HG02970 (cell line): ENCODE measurements around the gene M1AP.

Source experiments
- ATAC-seq: cut with Tn5 transposase; IDR thresholded peaks from one replicate; pipeline ENCODE4 v1.9.1; 2021; ENCODE audit warnings: mild to moderate bottlenecking, moderate library complexity, moderate number of reproducible peaks; ENCODE audit not compliant: unreplicated experiment, low FRiP score

Gene M1AP, protein sequence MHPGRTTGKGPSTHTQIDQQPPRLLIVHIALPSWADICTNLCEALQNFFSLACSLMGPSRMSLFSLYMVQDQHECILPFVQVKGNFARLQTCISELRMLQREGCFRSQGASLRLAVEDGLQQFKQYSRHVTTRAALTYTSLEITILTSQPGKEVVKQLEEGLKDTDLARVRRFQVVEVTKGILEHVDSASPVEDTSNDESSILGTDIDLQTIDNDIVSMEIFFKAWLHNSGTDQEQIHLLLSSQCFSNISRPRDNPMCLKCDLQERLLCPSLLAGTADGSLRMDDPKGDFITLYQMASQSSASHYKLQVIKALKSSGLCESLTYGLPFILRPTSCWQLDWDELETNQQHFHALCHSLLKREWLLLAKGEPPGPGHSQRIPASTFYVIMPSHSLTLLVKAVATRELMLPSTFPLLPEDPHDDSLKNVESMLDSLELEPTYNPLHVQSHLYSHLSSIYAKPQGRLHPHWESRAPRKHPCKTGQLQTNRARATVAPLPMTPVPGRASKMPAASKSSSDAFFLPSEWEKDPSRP

DNA sequence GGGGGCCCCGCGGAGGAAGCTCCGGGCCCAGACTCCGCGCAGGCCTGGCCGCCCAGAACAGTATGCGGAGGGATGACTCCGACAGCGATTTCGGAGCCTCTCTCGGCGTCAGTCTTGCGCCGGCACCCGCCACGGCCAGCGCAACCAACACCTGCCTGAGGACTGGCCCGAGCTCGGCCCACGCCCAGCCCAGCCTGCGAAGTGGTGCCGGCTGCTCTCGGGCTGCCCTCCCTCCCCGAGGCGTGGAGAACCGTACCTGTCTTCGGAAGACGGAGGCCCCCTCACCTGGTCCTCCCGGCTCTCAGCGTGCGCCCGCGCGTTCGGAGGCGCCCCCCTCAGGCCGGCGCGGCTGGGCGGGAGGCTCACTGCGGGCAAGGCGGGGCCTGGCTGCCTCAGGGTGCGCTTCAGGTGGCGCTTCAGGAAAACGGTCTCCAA, at the start of gene M1AP:
Gene M1AP (minus strand): TSS at position 322 of the 435 bp plus-strand sequence. CDS start 8,055 bp downstream, outside the sequence.
- no peak for ATAC-seq

DNA sequence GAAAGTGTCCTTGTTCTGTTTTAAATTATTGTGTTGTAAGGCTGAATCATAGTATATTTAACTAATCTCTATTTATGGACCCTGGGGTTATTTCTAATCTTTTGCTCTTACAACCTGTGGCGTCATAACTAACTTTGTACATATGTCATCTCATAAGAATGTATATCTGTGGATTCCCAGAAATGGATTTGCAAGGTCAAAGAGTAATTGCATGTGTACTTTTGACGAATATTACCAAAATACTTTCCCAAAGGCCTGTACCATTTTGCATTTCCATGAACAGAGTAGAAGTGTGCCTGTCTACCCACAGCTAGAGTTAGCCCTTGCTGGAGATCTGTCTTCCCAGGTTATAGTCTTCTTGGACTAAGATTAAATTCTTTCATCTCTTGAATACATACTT, 48.7 kb upstream of the M1AP start:
- no peak for ATAC-seq

DNA sequence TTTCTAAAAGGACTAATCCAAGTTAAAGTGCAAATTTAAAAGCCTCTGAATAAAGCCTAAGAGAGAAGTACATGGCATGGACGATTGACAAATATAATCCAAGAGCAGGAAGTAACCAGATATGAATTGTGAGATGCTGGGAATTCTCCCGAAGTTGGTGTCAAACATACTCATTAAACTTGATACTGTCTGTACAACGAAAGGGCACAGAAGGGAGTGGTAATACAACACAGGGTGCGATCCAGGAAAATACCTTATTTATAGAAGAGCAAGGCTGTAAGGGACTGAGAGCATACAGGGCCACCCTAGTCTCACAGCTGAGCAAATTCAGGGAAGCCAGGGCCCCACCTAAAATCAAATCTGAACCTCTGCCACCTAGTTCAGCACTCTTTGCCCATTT, 47.5 kb upstream of the M1AP start:
- ATAC-seq: no peak

DNA sequence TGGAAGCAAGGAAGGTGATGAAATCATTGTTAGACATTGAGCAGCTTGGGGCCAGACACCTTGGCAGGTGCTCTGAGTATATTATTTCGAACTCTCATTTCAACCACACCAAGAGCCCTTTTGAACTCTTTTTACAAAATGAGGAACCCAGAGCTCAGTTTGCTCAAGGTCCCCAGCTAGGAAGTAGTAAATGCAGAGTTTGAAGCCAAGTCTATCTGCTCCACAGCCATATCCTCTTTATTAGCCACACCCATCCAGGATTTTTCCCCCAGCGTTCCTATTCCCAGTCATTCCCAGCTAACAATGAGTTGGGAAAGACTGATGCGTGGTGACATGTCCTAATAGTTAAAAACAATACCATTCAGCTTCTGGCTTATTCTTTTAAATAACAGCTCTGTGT, 46.2 kb upstream of the M1AP start:
- no peak for ATAC-seq

DNA sequence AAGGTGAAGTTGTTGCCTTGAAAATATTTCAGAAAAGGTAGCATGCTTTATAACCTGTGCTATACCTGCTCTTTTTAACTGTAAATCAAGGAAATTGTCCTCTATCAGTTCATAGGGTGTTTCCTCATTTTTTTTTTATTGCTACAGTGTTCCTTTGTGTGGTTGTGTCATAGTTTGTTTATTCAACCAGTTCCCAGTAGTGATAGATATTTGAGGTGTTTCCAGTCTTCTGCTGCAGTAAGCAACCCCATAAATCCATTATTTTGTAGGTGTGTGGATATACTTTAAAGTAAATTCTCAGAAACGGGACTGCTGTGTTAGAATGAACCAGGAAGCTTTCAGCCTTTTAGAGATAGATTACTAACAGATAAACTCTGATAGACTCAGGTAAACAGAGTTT, 45.5 kb upstream of the M1AP start:
- ATAC-seq: no peak

DNA sequence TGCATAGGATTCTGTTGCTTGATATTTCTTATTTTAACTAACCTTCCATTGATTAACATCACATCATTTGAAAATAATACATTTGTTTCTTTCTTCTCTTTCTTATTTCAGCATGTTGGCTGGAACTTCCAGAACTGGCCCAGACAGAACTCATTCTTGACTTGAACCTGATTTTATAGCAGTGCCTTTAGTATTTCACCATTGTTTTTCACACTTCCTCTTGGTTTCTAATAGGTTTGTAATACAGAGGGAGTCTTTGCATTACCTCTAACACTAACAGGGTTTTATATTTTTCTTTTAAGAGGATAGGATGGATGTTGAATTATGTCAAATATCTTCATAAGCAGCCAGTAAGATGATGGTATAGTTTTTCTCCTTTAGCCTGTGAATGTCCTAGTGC, 45.1 kb upstream of the M1AP start:
- no peak for ATAC-seq

DNA sequence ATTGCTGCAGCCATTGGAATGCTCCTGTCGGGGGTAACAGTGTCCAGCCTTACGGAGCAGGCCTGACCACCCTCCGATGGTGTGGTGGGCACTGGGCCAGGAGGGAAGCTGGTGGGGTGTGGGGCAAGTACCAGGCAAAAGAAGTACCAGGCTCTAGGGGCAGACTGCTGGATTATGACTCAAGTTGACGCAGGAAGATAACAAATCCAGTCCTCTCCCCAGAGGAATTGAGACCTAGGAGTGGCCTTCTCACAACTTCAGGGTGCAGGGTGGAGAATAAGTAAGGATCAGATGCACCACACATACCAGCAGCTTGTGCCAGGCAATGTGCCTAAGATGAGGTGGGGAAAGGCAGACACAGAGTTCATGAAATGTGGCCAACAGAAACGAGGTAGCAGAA, 43.8 kb upstream of the M1AP start:
- ATAC-seq: no peak

DNA sequence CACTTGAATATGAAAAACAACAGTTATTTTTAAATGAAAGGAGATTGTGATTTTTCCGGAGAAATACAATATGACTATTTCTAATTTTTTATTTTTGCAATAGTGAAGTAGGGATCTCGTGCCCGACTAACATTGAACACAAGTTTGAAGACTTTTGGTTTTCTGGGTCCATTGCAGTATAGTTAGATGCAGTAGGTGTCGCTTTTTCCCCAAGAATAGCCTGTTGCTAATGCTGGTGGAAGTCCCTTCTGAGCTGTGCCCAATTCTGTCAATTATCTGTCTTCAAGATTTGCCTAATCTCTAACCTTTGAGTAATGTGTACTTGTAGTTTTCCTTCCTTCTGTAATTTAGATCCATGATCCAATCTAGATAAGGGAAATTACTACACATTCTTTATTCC, 42.4 kb upstream of the M1AP start:
- no peak for ATAC-seq

DNA sequence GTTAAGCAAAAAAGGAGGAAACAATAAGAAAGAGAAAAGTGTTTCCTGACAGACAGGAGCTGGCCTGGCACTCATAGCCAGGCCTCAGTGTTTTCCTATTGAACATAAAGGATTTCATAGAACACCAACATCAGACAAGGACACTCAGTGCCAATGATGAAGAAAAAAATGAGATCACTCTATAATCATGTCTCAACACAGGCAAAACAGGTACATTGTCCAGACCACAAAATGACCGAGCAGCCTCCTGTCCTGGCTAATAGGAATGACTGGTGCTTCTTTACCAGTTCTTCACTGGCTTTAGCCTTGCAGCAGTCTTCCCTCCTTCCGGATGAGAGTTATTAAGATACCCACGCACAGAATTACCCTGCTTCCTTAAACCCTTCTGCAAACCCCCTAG, 41.5 kb upstream of the M1AP start:
- no peak for ATAC-seq

DNA sequence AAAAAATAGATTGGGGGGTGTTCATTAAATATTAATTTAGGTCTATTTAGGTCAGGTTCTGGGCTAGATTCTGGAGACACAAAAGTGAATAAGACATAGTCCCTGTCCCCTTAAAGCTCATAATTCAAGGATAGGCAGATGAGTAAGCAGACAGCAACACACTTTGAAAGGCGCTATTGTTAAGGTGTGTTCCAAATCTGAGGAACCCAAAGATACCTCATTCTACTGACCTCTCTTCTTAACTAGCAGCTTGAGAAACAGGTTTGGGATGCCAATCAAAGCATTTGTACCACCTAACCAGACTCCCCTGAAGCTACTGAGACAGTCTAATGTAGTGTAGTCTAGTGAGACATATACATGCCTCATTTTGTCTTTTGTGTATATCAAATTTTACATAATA, 40.8 kb upstream of the M1AP start:
- no peak for ATAC-seq

DNA sequence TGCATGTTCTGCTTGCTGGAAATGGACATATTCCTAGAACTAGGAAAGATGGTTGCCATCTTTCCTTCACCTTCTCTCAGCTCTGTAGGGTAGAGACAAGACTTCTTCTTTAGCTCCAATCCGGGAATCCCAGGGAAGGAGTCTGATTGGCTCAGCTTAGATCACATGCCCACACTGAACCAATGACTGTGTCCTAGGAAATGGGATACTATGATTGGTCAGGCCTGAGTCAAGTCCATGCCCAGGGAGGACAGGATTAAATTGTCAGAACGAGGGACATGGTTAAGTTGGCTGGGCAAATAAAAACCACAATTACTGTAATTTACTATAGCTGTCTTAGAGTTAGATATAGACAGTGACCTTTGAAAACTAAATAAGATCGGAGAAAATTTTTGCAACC, 37.3 kb upstream of the M1AP start:
- no peak for ATAC-seq

DNA sequence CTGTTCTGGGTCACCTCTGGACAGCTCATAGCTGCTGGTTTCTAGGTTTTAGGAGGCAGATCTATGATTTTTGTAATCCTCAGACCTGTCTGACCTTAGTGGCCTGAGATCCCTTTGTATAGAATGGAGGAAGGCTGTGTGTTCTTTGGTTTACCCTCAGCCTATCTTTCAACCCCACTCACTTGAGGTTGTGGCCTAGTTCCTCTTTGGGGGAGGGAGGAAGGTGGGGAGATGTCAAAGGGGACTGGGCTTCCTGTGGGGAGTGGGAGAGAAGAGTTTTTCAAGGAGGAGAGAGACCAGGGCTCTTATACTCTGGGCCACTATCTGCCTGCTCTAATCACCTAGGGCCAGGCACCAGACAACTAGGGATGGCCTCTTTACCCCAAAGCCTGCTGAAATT, 34.4 kb upstream of the M1AP start:
- no peak for ATAC-seq

DNA sequence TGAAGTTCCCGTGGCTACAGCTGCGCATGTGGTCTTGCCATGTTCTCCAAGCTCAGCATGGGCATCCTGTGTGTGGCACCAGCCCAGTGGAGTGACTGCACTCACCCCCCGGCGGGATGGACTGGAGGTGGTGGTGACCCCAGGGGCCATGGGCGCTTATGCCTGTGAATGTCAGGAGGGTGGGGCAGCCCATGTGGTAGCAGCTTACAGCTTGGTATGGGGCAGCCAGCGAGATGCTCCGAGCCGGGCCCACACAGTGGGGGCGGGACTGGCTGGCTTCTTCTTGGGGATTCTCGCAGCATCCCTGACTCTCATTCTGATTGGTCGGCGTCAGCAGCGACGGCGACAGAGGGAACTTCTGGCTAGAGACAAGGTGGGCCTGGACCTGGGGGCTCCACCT, 31.5 kb upstream of the M1AP start:
- no peak for ATAC-seq

DNA sequence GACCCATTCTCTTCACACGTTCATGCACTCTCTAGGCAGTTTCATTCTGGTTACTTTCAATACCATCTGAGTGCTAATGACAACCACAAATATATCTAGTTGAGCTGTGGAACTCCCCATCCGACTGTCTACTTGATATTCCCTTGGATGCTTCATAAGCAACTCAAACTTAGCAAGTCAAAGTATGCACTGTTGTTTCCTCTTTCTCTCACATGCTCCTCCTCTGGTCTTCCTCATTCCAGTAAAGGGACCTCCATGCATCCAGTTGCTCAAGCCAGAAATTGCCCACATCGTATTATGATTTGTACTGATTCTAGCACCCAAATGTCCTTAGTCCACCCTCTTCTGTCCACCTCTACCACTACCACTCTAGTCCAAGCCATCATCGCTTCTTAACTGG, 28.2 kb upstream of the M1AP start:
- no peak for ATAC-seq

DNA sequence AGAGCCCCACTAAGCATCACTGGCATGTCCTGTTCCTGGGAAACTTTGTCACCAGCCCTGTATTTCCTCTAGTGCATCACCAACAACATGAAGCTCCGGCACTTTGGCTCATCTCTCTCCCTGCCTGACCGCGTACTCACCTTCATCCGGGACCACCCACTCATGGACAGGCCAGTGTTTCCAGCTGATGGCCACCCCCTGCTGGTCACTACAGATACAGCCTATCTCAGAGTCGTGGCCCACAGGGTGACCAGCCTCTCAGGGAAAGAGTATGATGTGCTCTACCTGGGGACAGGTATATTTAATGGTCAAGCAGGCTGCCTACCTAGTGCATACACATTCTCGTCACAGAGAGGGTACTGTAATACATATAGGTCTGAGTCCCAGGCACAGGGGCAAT, 27.0 kb upstream of the M1AP start:
- no peak for ATAC-seq

DNA sequence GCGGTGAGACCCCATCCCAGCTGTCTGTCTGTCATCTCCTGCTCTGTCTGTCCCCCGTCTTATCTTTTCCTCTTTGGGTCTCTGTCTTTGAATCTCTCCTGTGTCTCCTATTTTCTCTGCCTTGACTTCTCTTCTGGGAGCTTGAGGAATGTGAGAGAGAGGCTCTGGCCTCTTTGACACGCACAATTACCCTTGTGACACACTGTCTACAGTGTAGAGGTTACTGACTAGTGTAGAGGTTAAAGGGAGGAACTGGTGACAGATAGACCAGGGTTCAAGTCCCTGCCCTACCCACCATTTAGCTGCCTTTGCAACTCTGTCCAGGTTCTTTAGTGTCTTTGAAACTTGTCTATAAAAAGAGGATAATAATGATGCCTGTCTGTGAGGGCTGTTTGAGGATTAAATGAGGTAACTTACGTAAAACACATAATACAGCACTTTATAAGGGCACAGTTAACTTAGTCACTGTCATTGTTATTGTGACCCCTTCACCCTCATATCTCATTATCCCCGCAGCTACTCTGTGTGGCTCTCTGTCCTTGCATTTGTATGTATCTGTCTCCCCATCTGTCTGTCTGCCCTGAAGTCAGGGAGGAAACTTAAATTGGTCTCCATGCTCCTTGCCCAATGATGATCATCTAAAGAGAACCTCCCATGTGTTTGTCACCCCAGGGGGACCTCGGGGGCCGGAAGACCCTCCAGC, 25.8 kb upstream of the M1AP start:
- no peak for ATAC-seq

DNA sequence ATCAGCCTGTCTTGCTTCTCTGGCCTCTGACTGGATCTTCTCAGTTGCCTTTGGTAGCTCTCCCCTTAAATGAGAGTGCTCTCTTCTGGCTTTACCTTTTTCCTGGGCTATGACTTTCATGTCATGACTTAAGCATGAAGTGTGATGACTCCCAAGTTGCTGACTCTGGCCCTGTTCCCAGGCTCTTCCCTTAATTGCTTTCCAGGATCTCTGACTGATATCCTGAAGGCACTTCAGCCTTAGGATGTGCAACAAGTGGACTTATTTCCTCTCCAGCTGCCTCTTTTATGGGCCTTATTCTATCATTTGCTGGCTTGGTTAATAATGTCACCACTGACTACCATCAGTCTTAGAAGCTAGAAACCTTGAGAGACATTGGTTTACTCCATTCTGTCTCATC, 23.3 kb upstream of the M1AP start:
- ATAC-seq: no peak

DNA sequence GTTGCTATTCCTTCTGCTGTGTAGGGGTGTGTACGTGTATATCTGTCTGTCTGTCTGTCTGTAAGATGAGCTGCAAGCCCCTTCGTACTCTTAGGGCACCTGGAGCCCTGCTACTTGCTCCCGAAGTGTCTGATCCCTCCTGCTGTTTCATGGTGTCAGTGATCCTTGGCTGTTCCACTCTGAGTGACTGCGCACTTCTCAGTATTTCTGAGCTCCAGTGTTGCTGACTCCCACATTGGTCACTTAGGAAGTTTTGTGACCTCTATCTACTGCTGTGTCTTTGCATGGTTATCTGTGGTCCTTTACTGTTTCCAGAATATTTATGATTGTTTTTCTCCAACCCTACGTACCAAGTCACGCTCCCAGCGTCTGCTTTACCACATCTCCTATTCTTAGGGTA, 22.1 kb upstream of the M1AP start:
- no peak for ATAC-seq

DNA sequence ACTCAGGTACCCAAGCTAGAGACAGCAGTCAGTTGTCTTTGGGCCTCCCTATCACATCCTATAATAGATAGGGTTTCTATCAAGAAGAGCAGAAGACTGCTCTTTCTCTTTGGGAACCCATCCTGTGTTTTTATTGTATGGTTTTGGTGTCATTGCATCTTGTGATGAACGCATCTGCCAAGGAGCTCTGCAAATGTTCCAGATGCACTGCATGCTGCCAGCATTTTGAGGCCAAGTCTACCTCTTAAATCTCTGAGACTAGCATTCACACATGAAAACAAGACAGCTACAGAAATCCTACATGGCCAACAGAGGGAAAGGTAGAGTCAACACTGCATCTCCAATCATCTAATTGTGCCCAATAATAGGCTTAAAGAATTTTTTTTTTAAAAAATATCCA, 20.0 kb upstream of the M1AP start:
- no peak for ATAC-seq

DNA sequence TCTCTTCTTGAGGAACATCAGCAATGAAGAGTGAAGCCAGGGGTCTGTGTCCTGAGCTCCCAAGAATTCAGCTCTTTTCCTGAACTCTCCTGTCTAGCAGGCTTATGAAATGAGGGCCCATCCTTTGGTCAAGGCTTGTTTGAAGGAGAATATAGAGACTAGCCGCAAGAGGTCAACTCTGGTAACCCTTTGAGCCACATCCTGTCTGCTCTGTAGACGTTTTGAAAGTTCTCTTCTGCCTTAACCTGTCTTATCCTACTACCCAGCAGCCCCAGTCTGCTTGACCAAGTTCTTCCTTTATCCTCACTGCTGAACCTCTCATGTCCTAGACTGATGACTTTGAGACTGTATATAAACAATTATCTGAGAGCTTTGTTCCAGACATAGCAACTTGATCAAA, 11.3 kb upstream of the M1AP start:
- ATAC-seq: no peak

DNA sequence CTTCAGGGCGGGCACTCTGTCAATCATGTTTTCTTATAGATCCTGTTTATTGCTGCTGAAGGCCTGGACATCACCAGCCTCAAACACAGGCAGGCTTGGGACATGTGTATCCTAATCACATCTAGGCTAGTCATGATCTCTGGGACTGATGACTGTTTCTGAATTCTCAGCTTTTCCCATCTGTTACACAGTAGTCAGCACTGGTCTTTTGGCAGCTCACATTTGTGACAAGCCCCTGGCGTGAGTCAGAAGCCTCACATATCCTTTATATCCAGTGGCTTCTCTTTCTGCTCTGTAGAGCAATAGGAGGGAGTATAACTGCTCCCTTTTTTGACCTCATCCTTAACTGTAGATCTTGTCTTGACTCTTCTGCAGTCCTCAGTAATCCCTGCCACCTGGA, 10.4 kb upstream of the M1AP start:
- ATAC-seq: no peak

DNA sequence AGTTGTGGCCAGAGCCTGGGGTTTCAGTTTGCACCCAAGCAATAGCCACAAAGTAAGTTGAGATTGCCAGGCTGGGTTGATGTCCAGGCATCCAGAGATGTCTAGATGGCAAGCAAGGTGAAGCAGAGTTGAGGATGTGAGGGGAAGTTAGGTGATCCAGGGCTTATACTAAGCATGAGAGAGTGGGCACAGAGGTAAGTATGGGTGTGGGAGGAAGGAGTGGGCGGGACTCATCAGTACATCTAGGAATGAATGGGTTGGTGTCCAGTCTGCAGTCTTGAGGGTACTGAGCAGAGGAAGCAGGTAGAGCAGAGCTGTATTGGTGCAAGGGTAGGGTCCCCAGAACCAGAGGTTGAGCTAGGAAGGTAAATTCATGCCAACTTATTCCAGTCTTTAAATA, 7.4 kb upstream of the M1AP start:
- ATAC-seq: no peak
